Kidney (tissue), 14 donors: Measurements from ENCODE around the gene RPS19. TPM values are rescaled to one million over a fixed set of nuclear protein-coding genes. Genes with fewer than 3 reads are reported as not detected.

Source experiments
- DNase-seq, 5 donors: peaks; one replicate each; pipeline ENCODE4 v3.0.0-alpha.2; 2013 to 2020
- FAIRE-seq: peaks from 2 replicates; lab custom pipeline; 2012; peaks lifted over from hg19 to GRCh38; lab: Jason Lieb, UNC
- H3K27ac ChIP-seq, 2 donors: one replicate each; pipeline ENCODE4 v1.7.0; 2013; ENCODE audit warnings: low read depth in 2 of 2, low read length in 2 of 2, inconsistent platforms in 1 of 2
- H3K27me3 ChIP-seq: one replicate; pipeline ENCODE4 v1.7.1; 2013; ENCODE audit warnings: low read length, inconsistent platforms; ENCODE audit not compliant: control insufficient read depth, insufficient read depth
- H3K36me3 ChIP-seq, 3 donors: one replicate each; pipeline versions ENCODE4 v1.7.0 to v1.7.1; 2013; ENCODE audit warnings: low read length in 3 of 3, control low read depth in 1 of 3, inconsistent platforms in 1 of 3; ENCODE audit not compliant: insufficient read depth in 3 of 3, control insufficient read depth in 2 of 3
- H3K4me1 ChIP-seq, 3 donors: one replicate each; pipeline versions ENCODE4 v1.7.0 to v1.7.1; 2013; ENCODE audit warnings: low read length in 3 of 3, inconsistent platforms in 1 of 3, low read depth in 1 of 3; ENCODE audit not compliant: control insufficient read depth in 2 of 3, insufficient read depth in 2 of 3
- H3K4me3 ChIP-seq, 3 donors: one replicate each; pipeline versions ENCODE4 v1.7.0 to v1.8.1; 2013; ENCODE audit warnings: low read length in 3 of 3, control low read depth in 1 of 3, inconsistent platforms in 1 of 3
- H3K9ac ChIP-seq, 3 donors: one replicate each; pipeline versions ENCODE4 v1.7.0 to v1.7.1; 2013; ENCODE audit warnings: low read length in 3 of 3, control low read depth in 1 of 3, inconsistent platforms in 1 of 3
- H3K9me3 ChIP-seq, 3 donors: one replicate each; pipeline versions ENCODE4 v1.7.0 to v1.7.1; 2013; ENCODE audit warnings: low read length in 3 of 3, control low read depth in 1 of 3, inconsistent platforms in 1 of 3; ENCODE audit not compliant: control insufficient read depth in 2 of 3, insufficient read depth in 1 of 3
- intact Hi-C: fragments of 100-400 bp; cut with DNase I; formaldehyde crosslinking; loops from one replicate; pipeline ENCODE4 v1.11.1; 2022
- polyA plus RNA-seq: library from polyadenylated mRNA; stranded (reverse); fragments of 350-450 nt; fragmentation: Illumina TruSeq; extraction: RNeasy Lipid Tissue Mini Kit (QIAGEN cat#74804); gene quantifications from one replicate; pipeline ENCODE4 v1.2.3, GENCODE V29; 2014; ENCODE audit warnings: low read depth, low replicate concordance; ENCODE audit not compliant: insufficient read depth
- total RNA-seq: library from RNA; stranded (reverse); fragmentation: NEBNext Ultra II Directional; extraction: Animal tissue kit (Norgen Biotek cat#: 25700); gene quantifications from one replicate; pipeline ENCODE4 v1.2.1, GENCODE V29; 2021
- TF ChIP-seq, protein P1 (sequence below): IDR thresholded peaks from 3 replicates; pipeline ENCODE4 v1.5.1; 2012; ENCODE audit warnings: mild to moderate bottlenecking, moderate library complexity, borderline replicate concordance; ENCODE audit not compliant: insufficient read depth; ENCODE audit errors: extremely low read depth
- donor health status: control.
- donor health status: control.
- donor health status: control.
- donor health status: control.
- donor health status: control.
- donor health status: DM: yes; HTN: yes; CAD: no.
- donor health status: Normal renal cell carcinoma (clear cell type).

The RPS19 gene
- total and polyA plus RNA-seq, 2 donors from 2014 or later = 1,433 to 2,116 TPM

DNA sequence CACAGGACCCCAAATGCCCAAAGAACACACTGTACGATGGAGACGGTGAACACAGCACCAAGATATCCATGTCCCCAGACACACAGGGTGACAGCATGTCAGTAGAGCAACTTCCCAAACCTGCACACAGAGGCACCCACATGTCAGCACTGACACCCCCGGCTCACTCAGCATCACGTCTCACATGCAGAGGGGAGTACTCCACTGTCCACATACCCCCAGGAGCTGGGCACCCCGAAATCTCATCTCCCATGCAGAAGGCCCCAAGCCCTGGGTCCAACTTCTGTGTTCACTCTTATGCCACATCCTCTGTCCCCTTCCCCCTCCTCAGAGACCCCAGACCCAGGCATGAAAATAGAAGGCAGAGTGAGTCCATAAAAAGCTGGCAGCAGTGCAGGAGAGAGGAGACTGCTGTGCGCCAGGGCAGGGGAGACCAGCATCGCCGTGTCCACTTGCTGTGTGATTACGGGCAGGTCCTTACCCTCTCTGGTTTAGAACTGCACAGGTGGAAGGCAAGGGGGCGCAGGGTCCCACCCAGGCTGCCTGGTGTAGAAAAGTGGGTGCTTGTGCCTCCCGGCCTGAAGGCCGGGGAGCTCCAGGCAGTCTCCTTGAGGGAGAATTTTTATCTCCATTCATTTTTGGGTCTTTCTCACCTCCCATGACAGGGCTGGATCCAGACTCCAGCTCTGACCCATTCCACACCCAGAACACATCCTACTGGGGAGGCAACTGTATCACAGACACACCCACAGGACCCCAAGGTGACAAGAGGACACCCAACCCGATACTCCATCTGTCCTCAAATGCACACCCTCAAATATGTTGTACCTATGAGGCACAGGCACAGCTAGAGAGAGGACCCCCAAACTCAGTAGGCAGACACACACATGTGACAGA, 51.2 kb downstream of the RPS19 start:
- TF ChIP-seq, protein P1, sequence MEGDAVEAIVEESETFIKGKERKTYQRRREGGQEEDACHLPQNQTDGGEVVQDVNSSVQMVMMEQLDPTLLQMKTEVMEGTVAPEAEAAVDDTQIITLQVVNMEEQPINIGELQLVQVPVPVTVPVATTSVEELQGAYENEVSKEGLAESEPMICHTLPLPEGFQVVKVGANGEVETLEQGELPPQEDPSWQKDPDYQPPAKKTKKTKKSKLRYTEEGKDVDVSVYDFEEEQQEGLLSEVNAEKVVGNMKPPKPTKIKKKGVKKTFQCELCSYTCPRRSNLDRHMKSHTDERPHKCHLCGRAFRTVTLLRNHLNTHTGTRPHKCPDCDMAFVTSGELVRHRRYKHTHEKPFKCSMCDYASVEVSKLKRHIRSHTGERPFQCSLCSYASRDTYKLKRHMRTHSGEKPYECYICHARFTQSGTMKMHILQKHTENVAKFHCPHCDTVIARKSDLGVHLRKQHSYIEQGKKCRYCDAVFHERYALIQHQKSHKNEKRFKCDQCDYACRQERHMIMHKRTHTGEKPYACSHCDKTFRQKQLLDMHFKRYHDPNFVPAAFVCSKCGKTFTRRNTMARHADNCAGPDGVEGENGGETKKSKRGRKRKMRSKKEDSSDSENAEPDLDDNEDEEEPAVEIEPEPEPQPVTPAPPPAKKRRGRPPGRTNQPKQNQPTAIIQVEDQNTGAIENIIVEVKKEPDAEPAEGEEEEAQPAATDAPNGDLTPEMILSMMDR = no peak
- no peaks in the 10 kb centered on the region for H3K4me1 ChIP-seq
- no peak overlapping the region for H3K9ac ChIP-seq
- peaks cover 37% of the 10 kb centered on the region for H3K27me3 ChIP-seq
- no peak overlapping the region for H3K4me3 ChIP-seq
- intact Hi-C loops = no loop called here
- no peak overlapping the region for H3K27ac ChIP-seq
- FAIRE-seq = no peak
- no peaks in the 10 kb centered on the region for H3K36me3 ChIP-seq
- no peaks in the 10 kb centered on the region for H3K9me3 ChIP-seq
- DNase-seq = peak in 1 of 5 donors; percentile 54

DNA sequence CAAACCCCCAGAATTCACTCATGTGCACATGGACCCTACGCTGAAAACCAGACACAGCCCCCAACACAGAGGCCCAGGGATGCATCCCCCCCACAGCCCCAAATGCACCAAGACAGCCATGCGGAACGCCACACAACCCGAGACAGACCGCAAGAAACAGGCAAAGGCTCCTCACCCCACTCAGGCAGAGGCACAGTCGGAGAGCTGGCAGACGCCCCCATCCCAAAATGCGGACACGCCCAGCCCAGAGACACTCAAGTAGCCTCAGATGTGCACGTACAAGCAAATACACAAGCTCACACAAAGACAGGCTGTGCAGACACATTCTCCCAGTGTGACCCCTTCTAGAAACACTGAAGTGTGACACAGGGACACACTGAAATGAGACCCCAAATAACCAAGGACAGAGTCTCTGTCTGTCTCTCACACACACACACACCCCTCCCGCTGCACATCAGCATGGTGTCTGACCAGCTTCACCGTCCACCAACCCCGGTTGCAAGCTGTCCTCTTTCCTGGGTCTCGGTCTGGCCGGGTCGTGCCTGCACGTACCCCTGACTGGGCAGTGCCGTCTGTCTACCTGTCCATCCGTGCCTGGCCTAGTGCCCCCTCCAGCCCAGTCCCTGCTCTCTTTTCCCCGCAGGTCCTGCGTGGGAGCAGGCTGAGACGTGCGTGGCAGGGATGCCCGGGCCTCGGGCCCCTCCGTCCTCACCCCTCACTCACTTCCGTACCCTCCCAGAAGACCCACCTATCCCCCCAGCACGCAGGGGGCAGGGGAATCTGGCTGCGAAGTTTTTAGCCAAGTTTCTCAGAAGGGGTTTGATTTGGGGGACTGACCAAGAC, 52.1 kb downstream of the RPS19 start:
- H3K9ac ChIP-seq = no peak overlapping the region
- H3K4me3 ChIP-seq = no peak overlapping the region
- FAIRE-seq (no peak), DNase-seq (peak in 1 of 5 donors; percentile 65)
- H3K36me3 ChIP-seq = no peaks in the 10 kb centered on the region
- H3K27ac ChIP-seq = no peak overlapping the region
- H3K9me3 ChIP-seq = no peaks in the 10 kb centered on the region
- TF ChIP-seq, protein P1 = no peak
- intact Hi-C loops = no loop called here
- H3K4me1 ChIP-seq = no peaks in the 10 kb centered on the region
- peaks cover 46% of the 10 kb centered on the region for H3K27me3 ChIP-seq

DNA sequence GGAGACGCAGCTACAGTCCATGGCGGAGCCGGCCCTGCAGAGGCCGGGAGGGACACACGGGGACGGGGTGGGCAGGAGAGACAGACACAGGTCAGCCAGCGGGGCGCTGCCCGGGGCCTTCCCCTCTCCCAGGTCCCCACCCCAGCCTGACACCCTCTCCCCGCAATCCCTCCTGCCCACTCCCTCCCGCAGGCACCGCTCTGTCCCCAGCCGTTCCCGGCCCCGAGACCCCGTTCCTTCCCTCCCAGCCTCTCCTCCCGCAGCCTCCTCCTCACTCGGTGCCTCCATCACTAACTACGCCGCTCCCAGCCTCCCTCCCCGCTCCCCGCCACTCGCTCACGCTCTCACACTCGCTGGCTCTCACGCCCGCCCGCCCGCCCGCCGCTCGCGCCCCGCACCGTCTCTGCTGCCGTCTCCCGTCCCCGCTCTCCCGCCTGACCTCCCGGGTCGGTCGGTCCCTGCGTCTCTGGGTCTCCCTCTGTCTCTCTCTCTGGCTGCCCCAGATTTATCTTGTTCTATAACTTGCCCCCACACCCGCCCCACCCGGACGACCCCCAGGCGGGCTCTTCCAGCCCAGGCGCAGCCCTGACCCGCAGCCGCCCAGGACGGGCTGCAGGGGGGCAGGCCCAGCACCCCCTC, 53.0 kb downstream of the RPS19 start:
- Histone ChIP-seq H3K27me3 (peaks cover 48% of the 10 kb centered on the region), H3K27ac (no peak overlapping the region), H3K4me1 (no peaks in the 10 kb centered on the region), H3K9me3 (no peaks in the 10 kb centered on the region), H3K9ac (no peak overlapping the region), H3K36me3 (no peaks in the 10 kb centered on the region), H3K4me3 (no peak overlapping the region)
- FAIRE-seq (no peak), DNase-seq (no peak)
- intact Hi-C loops = no loop called here
- TF ChIP-seq, protein P1 = no peak
